GM12878 (cell line): ENCODE results near the gene KIF3A. TPM values are rescaled to one million over a fixed set of nuclear protein-coding genes. Genes with fewer than 3 reads are reported as not detected.

Experiments used
- ATAC-seq: fragments of 200-7000 bp; cut with Tn5 transposase; 3 replicates; pipeline ENCODE4 v1.9.1; 2020; ENCODE audit warnings: mild to moderate bottlenecking, moderate library complexity
- BruUV-seq: library from RNA; stranded (reverse); fragments of 400-500 nt; replicated peaks from 2 replicates; lab custom pipeline; 2021; lab: Mats Ljungman, UMichigan
- CTCF ChIA-PET: fragments of 300-600 bp; sonication (Branson Sonifier 250); formaldehyde crosslinking; extraction: SDS; loops from one replicate; lab custom pipeline; 2021; ENCODE audit warnings: inconsistent platforms; lab: Yijun Ruan, JAX
- POLR2A ChIA-PET: fragments of 350-600 bp; formaldehyde crosslinking; extraction: SDS; loops from one replicate; lab custom pipeline; 2021; ENCODE audit warnings: inconsistent platforms; lab: Charles Lee
- RAD21 ChIA-PET: fragments of 300-600 bp; sonication (Branson Sonifier 250); formaldehyde crosslinking; loops from one replicate; lab custom pipeline; 2023; ENCODE audit warnings: antibody characterized with exemption; ENCODE audit not compliant: unreplicated experiment; lab: Charles Lee
- SMC1A ChIA-PET: fragments of 300-600 bp; sonication (Branson Sonifier 250); formaldehyde crosslinking; loops from one replicate; lab custom pipeline; 2023; ENCODE audit not compliant: unreplicated experiment, uncharacterized antibody; lab: Charles Lee
- DNase-seq: peaks from one replicate; pipeline ENCODE4 v3.0.0-alpha.2; 2011; ENCODE audit warnings: low read depth, low spot score
- FAIRE-seq: peaks from 3 replicates; lab custom pipeline; 2011; peaks lifted over from hg19 to GRCh38; lab: Jason Lieb, UNC
- H2AFZ ChIP-seq: 2 replicates; pipeline ENCODE4 v1.6.0; 2011; ENCODE audit warnings: low read depth, low read length, control low read depth; ENCODE audit not compliant: control insufficient read depth
- H3K27ac ChIP-seq: 2 replicates; pipeline ENCODE4 v1.5.1; 2011; ENCODE audit warnings: control low read depth; ENCODE audit not compliant: control insufficient read depth, insufficient read depth
- H3K27me3 ChIP-seq, 2 experiments: replicated peaks in 1 of 2; 2 replicates each; pipeline versions ENCODE4 v1.6.0 to v1.6.1; 2011; ENCODE audit warnings: low read length in 1 of 2; ENCODE audit not compliant: control insufficient read depth in 2 of 2, insufficient read depth in 2 of 2
- H3K36me3 ChIP-seq, 2 experiments: 2 replicates each; pipeline ENCODE4 v1.5.1; 2011; ENCODE audit warnings: low read length in 1 of 2; ENCODE audit not compliant: control insufficient read depth in 2 of 2, insufficient read depth in 2 of 2
- H3K4me1 ChIP-seq: 2 replicates; pipeline ENCODE4 v1.6.1; 2011; ENCODE audit warnings: mild to moderate bottlenecking, low read length, moderate library complexity, mixed read lengths; ENCODE audit not compliant: control insufficient read depth, insufficient read depth
- H3K4me2 ChIP-seq: 2 replicates; pipeline ENCODE4 v1.6.0; 2011; ENCODE audit warnings: control low read depth; ENCODE audit not compliant: control insufficient read depth, insufficient read depth
- H3K4me3 ChIP-seq: fragments of 200-600 bp; sonication (generic); 2 replicates; pipeline ENCODE4 v1.5.1; 2016
- H3K79me2 ChIP-seq: 2 replicates; pipeline ENCODE4 v1.6.0; 2011; ENCODE audit warnings: low read length; ENCODE audit not compliant: control insufficient read depth, insufficient read depth
- H3K9ac ChIP-seq: 2 replicates; pipeline ENCODE4 v1.8.0; 2011; ENCODE audit warnings: low read length, control low read depth, mixed read lengths; ENCODE audit not compliant: control insufficient read depth, insufficient read depth
- H3K9me3 ChIP-seq: replicated peaks from 3 replicates; pipeline ENCODE4 v1.5.1; 2011; ENCODE audit warnings: mild to moderate bottlenecking, low read length; ENCODE audit not compliant: control insufficient read depth, insufficient read depth
- H4K20me1 ChIP-seq: 2 replicates; pipeline ENCODE4 v1.6.0; 2011; ENCODE audit not compliant: control insufficient read depth, insufficient read depth
- BACH1 ChIP-seq: fragments of 450-650 bp; IDR thresholded peaks from 2 replicates; pipeline ENCODE4 v1.6.1; 2017; ENCODE audit warnings: mild to moderate bottlenecking, borderline replicate concordance
- JUNB ChIP-seq: IDR thresholded peaks from 2 replicates; pipeline ENCODE4 v1.6.1; 2016; ENCODE audit warnings: antibody characterized with exemption, mild to moderate bottlenecking
- KDM1A ChIP-seq: fragments of 200-600 bp; sonication (generic); IDR thresholded peaks from 2 replicates; pipeline ENCODE4 v1.6.1; 2016; ENCODE audit warnings: borderline replicate concordance
- MLLT1 ChIP-seq: fragments of 450-650 bp; IDR thresholded peaks from 2 replicates; pipeline ENCODE4 v1.6.1; 2016; ENCODE audit warnings: mild to moderate bottlenecking
- RAD21 ChIP-seq: IDR thresholded peaks from 2 replicates; pipeline ENCODE4 v1.6.1; 2011; ENCODE audit warnings: mild to moderate bottlenecking, low read depth, low read length, moderate library complexity; ENCODE audit not compliant: insufficient read depth
- SMAD5 ChIP-seq: IDR thresholded peaks from 2 replicates; pipeline ENCODE4 v1.6.1; 2016; ENCODE audit warnings: antibody characterized with exemption, low read depth
- SRF ChIP-seq, 2 experiments: IDR thresholded peaks; 2 replicates each; pipeline ENCODE4 v1.6.1; 2011; ENCODE audit warnings: low read depth in 2 of 2, low read length in 2 of 2, mild to moderate bottlenecking in 1 of 2, moderate library complexity in 1 of 2
- WGBS: methylation state at CpG from one replicate; pipeline ENCODE4 v1.1.6; 2016; ENCODE audit warnings: low lambda C conversion rate; ENCODE audit not compliant: insufficient replicate concordance, insufficient coverage; ENCODE audit errors: missing lambda C conversion rate; 5-methylcytosine and 5-hydroxymethylcytosine counted together
- in situ Hi-C: fragments of 300-500 bp; cut with MboI; formaldehyde crosslinking; loops from 9 replicates; pipeline ENCODE4 v1.14.3; 2018; ENCODE audit warnings: mixed read lengths
- intact Hi-C: fragments of 100-400 bp; cut with micrococcal nuclease; formaldehyde crosslinking; loops from one replicate; pipeline ENCODE4 v1.14.2; 2022; ENCODE audit not compliant: unreplicated experiment
- polyA plus RNA-seq, 11 experiments: library from polyadenylated mRNA; depleted of rRNA in 4 of 11; unstranded in 6 of 11; stranded (reverse) in 5 of 11; fragments of >200 nt; fragmentation: Nextera tagmentation in 4 of 11; fragmentation: Illumina TruSeq in 1 of 11; extraction: Ambion mirVana in 4 of 11; extraction: Trizol in 1 of 11; gene quantifications; 1 replicate in 1 of 11; 2 replicates in 10 of 11; pipeline versions ENCODE4 v1.2.1 to v1.2.3, GENCODE V29; 2011 to 2016; ENCODE audit warnings: inconsistent platforms in 2 of 11, missing spikeins in 2 of 11, low read depth in 1 of 11
- total RNA-seq, 4 experiments: library from RNA; depleted of rRNA in 3 of 4; stranded (reverse); fragments of >200 nt in 3 of 4; fragmentation: Illumina TruSeq in 1 of 4; extraction: Trizol in 1 of 4; gene quantifications; 2 replicates each; pipeline versions ENCODE4 v1.2.1 to v1.2.3, GENCODE V29; 2013 to 2021
- TF ChIP-seq, protein P1 (sequence below): IDR thresholded peaks from 2 replicates; pipeline ENCODE4 v1.6.1; 2012; ENCODE audit warnings: improper control_type of control experiment, low read depth, low read length; ENCODE audit not compliant: insufficient replicate concordance
- TF ChIP-seq, protein P2 (sequence below), 3 experiments: IDR thresholded peaks in 2 of 3; conservative IDR thresholded peaks in 1 of 3; 2 replicates each; pipeline ENCODE4 v1.5.1; 2011; ENCODE audit warnings: low read depth in 3 of 3, low read length in 3 of 3, mild to moderate bottlenecking in 3 of 3, control low read depth in 2 of 3, moderate library complexity in 2 of 3, inconsistent platforms in 1 of 3, mixed read lengths in 1 of 3; ENCODE audit not compliant: control insufficient read depth in 2 of 3, insufficient read depth in 1 of 3; ENCODE audit errors: extremely low read depth in 1 of 3

Gene KIF3A
- total and polyA plus RNA-seq, 10 of the 15 experiments (the other 5 are each of a cell fraction or from before 2014, with no cell fraction given) = 2.7 to 36.5 (median 10.0) TPM

- no peak for TF ChIP-seq KDM1A
Measured at GRCh38 chr5:132718544-132719312, 18.6 kb downstream of the KIF3A start (continued).

- Histone ChIP-seq H3K27ac (no peak overlapping the region), H3K4me1 (no peaks in the 10 kb centered on the region), H3K4me2 (no peak overlapping the region), H3K27me3 (no peaks in the 10 kb centered on the region), H3K79me2 (no peaks in the 10 kb centered on the region), H4K20me1 (no peaks in the 10 kb centered on the region), H3K36me3 (no peaks in the 10 kb centered on the region; a peak in 2 of 4 replicates), H3K9me3 (no peaks in the 10 kb centered on the region), H3K9ac (no peak overlapping the region), H3K4me3 (no peak overlapping the region), H2AFZ (no peak overlapping the region)
- intact Hi-C loops = loop anchor here (5.0 kb wide), 1 partner anchor 52 kb away; no protein-coding TSS in a partner anchor
- no peak for FAIRE-seq
- ChIA-PET POLR2A (interaction anchor here (1.3 kb wide), 2 partner anchors 26 to 53 kb away, joined by 3 read pairs; no protein-coding TSS in a partner anchor), CTCF (interaction anchor here (0.6 to 3.2 kb wide), 13 partner anchors 13 to 209 kb away, joined by 3 to 16 read pairs (median 4); no protein-coding TSS in a partner anchor), RAD21 (interaction anchor here (0.7 to 2.9 kb wide), 8 partner anchors 10 to 188 kb away, joined by 3 to 16 read pairs (median 3); partner anchors contain the start of gene KIF3A), SMC1A (interaction anchor here (0.8 to 4.5 kb wide), 21 partner anchors 11 to 209 kb away, joined by 3 to 33 read pairs (median 7); partner anchors contain the start of genes IL4 and KIF3A)
- 53% methylated on average over 11 of the region's 11 CpGs for WGBS
- DNase-seq = no peak
- ATAC-seq = peak; percentile 64
- no TSS peak for BruUV-seq
- in situ Hi-C loops = no loop called here
- TF ChIP-seq SMAD5 (no peak), JUNB (peak; percentile 33; the same call in 1 of the 2 replicates), BACH1 (no peak), MLLT1 (peak; percentile 92), RAD21 (0 out of 2 replicates have a peak, but pooled peaks have one; percentile 8), SRF (IDR thresholded peaks at IDR 0.05; ENCODE audit: low read depth in 2 of 2, low read length in 2 of 2) (no peak)
- TF ChIP-seq, protein P1, sequence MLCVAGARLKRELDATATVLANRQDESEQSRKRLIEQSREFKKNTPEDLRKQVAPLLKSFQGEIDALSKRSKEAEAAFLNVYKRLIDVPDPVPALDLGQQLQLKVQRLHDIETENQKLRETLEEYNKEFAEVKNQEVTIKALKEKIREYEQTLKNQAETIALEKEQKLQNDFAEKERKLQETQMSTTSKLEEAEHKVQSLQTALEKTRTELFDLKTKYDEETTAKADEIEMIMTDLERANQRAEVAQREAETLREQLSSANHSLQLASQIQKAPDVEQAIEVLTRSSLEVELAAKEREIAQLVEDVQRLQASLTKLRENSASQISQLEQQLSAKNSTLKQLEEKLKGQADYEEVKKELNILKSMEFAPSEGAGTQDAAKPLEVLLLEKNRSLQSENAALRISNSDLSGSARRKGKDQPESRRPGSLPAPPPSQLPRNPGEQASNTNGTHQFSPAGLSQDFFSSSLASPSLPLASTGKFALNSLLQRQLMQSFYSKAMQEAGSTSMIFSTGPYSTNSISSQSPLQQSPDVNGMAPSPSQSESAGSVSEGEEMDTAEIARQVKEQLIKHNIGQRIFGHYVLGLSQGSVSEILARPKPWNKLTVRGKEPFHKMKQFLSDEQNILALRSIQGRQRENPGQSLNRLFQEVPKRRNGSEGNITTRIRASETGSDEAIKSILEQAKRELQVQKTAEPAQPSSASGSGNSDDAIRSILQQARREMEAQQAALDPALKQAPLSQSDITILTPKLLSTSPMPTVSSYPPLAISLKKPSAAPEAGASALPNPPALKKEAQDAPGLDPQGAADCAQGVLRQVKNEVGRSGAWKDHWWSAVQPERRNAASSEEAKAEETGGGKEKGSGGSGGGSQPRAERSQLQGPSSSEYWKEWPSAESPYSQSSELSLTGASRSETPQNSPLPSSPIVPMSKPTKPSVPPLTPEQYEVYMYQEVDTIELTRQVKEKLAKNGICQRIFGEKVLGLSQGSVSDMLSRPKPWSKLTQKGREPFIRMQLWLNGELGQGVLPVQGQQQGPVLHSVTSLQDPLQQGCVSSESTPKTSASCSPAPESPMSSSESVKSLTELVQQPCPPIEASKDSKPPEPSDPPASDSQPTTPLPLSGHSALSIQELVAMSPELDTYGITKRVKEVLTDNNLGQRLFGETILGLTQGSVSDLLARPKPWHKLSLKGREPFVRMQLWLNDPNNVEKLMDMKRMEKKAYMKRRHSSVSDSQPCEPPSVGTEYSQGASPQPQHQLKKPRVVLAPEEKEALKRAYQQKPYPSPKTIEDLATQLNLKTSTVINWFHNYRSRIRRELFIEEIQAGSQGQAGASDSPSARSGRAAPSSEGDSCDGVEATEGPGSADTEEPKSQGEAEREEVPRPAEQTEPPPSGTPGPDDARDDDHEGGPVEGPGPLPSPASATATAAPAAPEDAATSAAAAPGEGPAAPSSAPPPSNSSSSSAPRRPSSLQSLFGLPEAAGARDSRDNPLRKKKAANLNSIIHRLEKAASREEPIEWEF = no peak
- TF ChIP-seq, protein P2, sequence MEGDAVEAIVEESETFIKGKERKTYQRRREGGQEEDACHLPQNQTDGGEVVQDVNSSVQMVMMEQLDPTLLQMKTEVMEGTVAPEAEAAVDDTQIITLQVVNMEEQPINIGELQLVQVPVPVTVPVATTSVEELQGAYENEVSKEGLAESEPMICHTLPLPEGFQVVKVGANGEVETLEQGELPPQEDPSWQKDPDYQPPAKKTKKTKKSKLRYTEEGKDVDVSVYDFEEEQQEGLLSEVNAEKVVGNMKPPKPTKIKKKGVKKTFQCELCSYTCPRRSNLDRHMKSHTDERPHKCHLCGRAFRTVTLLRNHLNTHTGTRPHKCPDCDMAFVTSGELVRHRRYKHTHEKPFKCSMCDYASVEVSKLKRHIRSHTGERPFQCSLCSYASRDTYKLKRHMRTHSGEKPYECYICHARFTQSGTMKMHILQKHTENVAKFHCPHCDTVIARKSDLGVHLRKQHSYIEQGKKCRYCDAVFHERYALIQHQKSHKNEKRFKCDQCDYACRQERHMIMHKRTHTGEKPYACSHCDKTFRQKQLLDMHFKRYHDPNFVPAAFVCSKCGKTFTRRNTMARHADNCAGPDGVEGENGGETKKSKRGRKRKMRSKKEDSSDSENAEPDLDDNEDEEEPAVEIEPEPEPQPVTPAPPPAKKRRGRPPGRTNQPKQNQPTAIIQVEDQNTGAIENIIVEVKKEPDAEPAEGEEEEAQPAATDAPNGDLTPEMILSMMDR (IDR thresholded peaks at IDR 0.05 in 2 of 3, conservative IDR thresholded peaks at IDR 0.05 in 1 of 3; ENCODE audit: control insufficient read depth in 2 of 3, extremely low read depth in 1 of 3, insufficient read depth in 1 of 3, low read depth in 3 of 3, low read length in 3 of 3) = peak in 1 of 3 experiments; percentile 28; a peak in 2 of 6 replicates
Measured at GRCh38 chr5:132714456-132715307, 22.7 kb downstream of the KIF3A start.
